Right renal cortex interstitium (tissue), 3 donors: ENCODE results near the gene LHFPL3. TPM values are rescaled to one million over a fixed set of nuclear protein-coding genes. Genes with fewer than 3 reads are reported as not detected.

Source experiments
- DNase-seq, 3 donors: peaks; one replicate each; pipeline ENCODE4 v3.0.0-alpha.2; 2013; ENCODE audit warnings: low read depth in 3 of 3, low spot score in 2 of 3
- polyA plus RNA-seq, 3 donors: library from polyadenylated mRNA; unstranded; fragments of 120-200 nt; gene quantifications; one replicate each; pipeline ENCODE4 v1.2.1, GENCODE V29; 2013; ENCODE audit not compliant: insufficient read length in 3 of 3

The LHFPL3 gene
- polyA plus RNA-seq, 3 donors: 5.5 to 7.1 (median 6.6) TPM

GRCh38 chr7:104826135-104826534, 497.7 kb downstream of the LHFPL3 start:
- no peak for DNase-seq

DNA sequence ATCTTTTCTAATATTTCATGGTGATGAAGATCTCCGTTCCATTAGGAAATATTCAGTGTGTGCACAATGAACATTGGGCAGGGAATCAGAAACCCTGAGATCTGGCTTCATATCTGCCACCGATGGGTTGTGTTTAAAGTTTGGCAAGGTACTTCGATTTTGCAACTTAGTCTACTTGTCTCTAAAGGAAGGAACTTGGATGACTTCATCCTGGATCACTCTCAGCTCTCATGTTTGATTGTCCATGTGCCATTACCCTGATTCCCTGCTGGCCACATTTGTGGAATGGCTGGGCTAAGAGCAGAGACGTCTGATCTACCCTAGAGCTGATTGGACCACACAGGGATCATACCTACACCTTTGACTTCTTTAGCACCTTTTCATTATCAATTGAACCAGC, 508.6 kb downstream of the LHFPL3 start:
- DNase-seq: no peak

GRCh38 chr7:104838537-104839299, 510.3 kb downstream of the LHFPL3 start:
- no peak for DNase-seq

DNA sequence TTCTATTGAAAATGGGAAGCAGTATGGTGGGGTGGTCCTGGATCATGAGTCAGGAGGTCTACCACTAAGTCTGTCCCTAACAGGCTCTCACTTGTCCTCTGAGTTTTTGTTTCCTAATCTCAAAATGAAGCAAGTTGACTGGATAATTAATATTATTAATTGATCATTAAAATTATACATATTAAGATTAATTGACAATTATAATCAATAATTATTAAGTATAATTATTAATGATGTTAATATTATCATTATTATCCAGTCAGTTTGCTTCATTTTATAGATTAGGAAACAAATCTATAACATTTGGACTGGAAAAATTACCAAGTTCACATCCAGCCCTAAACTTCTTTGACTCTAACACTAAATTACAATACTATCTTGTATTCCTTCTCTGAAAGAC, 511.4 kb downstream of the LHFPL3 start:
- no peak for DNase-seq

GRCh38 chr7:104841798-104842197, 513.4 kb downstream of the LHFPL3 start:
- DNase-seq: no peak

- no peak for DNase-seq
Measured at GRCh38 chr7:104843198-104843597, 514.8 kb downstream of the LHFPL3 start.

GRCh38 chr7:104845557-104845956, 517.2 kb downstream of the LHFPL3 start:
- no peak for DNase-seq

DNA sequence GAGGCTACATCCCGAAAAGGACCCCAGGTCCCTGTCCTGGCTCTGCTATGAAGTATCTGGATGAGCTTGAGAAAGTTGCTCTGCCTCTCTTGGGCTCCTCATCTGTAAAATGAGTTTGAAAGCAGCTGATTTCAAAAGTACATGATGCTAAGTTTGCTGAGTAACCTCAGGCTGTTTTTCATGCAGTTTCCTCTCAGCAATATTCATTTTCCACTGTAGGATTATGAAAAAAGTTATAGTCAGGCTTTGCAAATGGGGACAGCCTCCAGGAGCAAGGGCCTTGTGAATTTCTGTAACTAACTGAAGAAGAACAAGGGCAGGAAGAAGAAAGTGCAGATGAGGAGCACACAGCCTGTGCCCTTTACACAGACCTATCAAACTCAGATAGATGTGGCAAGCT, 518.3 kb downstream of the LHFPL3 start:
- no peak for DNase-seq

DNA sequence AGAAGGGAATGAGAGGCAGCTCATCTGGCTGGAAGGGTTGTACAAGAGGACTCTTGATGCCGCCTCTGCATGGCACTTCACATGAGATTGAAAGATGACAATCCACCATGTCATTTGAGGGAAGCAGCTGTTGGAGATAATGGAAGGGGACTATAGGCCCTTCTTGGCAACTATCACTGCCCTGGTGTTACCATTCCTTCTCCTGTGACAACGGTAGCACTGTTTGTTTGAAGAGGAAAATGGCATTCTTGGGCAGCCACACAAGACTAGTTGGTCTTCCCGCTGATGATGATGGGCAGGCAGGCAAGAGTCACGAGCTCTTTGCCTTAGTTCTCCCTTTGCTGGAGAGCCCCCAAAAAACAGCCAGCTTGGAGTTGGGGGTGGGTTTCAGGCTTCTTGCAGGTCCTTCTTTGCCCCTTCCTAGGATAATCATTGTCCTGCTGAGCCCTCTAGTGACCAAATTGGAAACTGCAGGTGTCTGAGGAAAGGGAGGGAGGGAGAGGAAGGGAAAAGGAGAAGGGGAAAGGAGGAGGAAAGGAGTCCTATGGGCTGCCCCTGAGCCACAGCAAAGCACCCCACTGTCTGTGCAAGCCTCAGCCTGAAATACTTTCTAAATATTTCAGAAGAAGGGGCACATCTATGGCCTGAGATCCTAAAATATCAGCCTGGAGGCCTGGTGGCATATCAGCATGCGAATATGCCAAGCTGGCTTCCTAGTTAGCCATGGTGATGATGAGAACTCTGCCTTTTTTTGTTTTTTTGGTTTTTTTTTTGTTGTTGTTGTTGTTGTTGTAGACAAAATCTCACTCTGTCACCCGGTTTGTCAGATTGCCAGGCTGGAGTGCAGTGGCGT, 520.0 kb downstream of the LHFPL3 start:
- peak; percentile 38 to 70 (median 47) for DNase-seq

GRCh38 chr7:104850374-104850773, 522.0 kb downstream of the LHFPL3 start:
- no peak for DNase-seq

DNA sequence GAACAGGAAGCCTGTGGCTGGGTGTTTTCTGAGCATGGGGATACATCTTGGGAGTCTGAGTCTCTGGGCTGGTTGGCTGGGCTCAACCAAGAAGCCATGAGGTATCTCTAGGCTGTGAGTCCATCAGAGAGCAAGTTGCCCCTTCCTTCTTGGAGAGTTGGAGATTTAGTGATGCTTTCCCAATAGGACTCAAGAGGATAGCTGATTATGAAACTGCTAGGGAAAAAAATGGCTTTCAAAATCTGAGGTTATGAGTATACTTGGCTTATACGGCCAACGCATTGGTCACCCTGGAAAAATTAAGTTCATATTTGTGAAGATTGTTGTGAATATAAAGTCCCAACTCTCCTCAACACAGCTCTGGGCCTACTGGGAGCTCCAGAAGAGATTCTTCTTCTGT, 522.9 kb downstream of the LHFPL3 start:
- DNase-seq: no peak

DNA sequence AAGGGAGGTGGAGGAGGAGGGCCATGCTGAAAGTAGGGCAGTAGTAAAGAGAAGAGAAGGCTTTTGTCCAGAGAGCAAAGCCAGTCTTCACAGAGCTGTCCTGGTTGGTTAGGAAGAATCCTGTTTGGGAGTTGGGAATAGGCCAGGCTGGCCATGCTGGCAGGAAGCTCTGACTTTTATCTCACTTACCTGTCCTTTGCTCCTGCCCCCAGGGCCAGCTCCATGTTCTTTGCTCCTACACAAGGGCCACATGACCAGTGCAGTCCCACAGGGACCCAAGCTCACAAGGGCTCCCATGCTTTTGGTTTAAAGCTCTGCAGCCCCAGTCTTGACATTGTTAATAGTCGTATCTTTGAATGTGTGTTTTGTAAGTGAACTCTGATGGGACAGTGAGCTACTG, 524.0 kb downstream of the LHFPL3 start:
- DNase-seq: no peak

GRCh38 chr7:104855861-104856260, 527.5 kb downstream of the LHFPL3 start:
- DNase-seq: no peak

DNA sequence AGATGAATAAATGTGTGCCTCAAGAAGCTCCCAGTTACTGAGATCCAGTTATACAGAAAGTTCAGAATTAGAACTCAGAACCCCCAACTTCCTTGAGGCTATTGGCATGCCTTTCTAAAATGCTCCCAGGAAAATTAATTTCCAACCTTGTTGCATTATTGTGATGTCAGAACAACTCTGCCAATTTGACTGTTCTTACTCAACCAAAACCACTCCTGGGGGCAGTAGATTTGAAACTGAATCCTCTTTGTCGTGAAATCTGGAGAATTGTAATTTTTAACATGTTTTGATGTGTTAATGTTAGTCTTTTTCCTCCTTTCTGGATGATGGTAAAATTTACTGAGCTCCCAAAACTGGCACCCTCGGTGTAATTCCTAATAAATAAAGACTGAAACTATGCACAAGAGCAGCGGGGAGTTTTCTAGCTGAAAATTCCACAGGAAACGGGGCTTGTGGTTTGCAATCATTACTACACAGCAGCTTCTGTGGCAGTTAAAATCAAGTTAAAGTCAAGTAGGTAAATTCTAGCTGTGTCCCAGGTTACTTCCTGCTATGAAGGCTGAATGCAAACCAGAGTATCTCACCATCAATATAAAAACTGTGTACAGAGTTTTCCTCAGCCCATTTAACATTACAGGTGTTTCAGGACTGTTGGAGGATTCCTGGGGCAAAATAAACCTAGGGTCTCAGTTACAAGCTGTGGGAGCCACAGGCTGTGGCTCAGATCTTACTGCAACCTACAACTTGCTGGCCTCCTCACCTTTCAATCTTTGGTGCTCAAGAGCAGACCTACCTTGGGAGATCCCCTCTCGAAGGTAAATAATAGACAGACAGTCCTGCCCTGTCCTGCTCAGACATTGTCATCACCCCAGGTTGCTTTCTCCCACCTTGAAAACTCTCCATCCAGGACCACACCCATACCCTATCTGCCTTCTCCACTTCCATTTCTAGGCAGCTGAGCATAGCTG, 529.3 kb downstream of the LHFPL3 start:
- DNase-seq: no peak

DNA sequence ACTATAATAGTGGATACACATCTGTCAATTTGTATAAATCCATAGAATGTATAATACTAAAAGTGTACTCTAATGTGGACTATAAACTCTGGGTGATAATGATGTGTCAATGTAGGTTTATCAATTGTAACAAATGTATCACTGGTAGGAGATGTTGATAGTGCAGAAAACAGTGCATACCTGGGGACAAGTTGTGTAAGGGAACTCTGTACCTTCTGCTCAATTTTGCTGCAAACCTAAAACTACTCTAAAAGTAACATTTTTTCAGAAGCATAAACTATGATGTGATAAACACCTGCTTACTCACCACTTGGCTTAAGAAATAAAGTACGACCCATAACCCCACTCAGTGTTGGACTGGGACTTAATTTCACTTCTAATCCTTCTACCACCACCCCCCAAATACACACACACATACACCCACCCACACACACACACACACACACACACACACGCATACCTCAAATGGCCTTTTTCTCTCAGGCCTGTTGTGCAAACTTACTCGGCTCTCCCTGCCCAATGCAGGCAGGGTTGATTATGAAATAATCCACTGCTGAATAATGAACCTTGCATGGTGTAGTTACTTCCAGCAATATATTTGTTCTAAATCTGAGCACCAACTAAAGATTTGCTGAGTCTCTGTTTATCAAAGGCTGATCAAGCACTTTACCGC, 531.5 kb downstream of the LHFPL3 start:
- no peak for DNase-seq

DNA sequence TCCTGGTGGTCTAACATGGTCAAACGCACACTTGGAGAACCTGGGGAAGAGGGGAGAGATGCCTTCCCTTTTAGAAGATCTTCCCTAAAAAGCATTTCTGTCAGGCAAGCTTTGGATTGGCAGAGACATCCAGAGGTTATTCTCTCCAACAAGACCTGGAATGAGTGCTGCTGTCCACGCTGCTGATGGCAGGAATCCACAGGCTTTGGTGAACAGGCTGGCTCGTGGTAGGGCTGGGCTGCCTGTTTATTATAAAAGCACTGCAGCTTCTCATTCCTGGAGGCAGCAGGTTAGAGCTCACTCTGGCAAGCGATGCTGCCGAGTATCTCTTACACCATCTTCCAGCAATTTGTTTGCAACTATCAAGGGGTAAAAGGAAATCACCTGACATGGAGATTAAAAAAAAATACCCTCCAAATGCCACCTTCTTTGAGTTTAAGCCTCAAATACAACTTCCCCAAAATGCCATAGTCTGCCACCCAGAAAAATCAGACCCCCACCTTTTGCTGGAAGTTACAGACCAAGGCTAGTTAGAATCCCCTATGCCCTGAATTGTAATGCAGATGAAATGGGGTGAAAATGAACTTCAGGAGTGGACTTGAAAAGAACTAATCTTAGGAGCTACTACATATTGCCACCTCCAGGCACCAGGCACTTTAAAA, 533.5 kb downstream of the LHFPL3 start:
- DNase-seq: no peak

GRCh38 chr7:104862719-104863118, 534.3 kb downstream of the LHFPL3 start:
- DNase-seq: no peak

GRCh38 chr7:104873401-104873800, 545.0 kb downstream of the LHFPL3 start:
- no peak for DNase-seq

DNA sequence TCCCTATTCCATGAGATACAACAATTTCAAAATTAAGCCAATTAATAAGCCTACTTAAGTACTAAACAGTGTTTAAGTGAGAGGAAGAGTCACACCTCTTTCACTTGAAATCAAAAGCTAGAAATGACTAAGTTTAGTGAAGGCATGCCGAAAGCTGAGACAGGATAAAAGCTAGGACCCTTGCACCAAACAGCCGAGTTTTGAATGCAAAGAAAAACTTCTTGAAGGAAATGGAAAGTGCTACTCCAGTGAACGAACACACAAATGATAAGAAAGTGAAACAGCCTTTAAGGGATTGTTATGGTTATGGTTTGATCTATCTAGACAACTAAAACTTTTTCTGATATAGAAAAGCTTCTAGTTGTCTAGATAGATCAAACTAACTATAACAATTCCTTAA, 550.2 kb downstream of the LHFPL3 start:
- no peak for DNase-seq

DNA sequence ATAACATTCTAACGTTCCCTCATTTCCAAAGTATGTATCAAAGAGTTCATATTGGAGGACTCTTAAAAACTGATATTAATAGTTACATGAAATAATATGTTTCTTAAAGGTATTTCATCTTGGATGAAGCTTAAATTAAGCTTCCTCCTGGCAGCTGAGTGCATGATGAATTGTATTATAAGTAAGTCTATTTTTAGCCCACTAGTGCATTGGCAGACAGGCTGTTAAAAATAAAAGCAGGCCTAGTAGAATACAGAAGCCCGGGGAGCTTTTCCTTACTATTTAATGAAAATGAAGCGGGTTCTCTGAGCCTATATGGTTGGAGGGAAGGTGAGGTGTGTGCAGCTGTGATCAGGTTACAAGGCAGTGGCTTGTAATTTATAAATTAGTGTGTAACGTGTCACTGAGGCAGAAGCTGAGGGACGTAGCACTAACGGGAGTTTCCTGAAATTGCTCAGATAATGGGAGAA, 554.9 kb downstream of the LHFPL3 start:
- DNase-seq: no peak
